Vagina (tissue), 2 donors: ENCODE data around the gene RNF26.

Experiments
- CTCF ChIP-seq, 3 experiments: fragments of 450-650 bp in 2 of 3; fragments of 200-600 bp in 1 of 3; sonication (generic) in 1 of 3; IDR thresholded peaks; one replicate each; pipeline ENCODE4 v1.5.1; 2017 to 2019; ENCODE audit warnings: antibody characterized with exemption in 3 of 3, mild to moderate bottlenecking in 2 of 3, moderate library complexity in 2 of 3
- POLR2A ChIP-seq, 2 donors: fragments of 450-650 bp; IDR thresholded peaks; one replicate each; pipeline ENCODE4 v1.6.1; 2017; ENCODE audit warnings: antibody characterized with exemption in 2 of 2, mild to moderate bottlenecking in 2 of 2, moderate library complexity in 2 of 2
- POLR2AphosphoS5 ChIP-seq, 2 donors: sonication (generic); formaldehyde crosslinking; IDR thresholded peaks; one replicate each; pipeline ENCODE4 v1.9.0; 2017; ENCODE audit warnings: antibody characterized with exemption in 2 of 2, mild to moderate bottlenecking in 2 of 2, low read depth in 1 of 2; ENCODE audit not compliant: insufficient read depth in 1 of 2

DNA sequence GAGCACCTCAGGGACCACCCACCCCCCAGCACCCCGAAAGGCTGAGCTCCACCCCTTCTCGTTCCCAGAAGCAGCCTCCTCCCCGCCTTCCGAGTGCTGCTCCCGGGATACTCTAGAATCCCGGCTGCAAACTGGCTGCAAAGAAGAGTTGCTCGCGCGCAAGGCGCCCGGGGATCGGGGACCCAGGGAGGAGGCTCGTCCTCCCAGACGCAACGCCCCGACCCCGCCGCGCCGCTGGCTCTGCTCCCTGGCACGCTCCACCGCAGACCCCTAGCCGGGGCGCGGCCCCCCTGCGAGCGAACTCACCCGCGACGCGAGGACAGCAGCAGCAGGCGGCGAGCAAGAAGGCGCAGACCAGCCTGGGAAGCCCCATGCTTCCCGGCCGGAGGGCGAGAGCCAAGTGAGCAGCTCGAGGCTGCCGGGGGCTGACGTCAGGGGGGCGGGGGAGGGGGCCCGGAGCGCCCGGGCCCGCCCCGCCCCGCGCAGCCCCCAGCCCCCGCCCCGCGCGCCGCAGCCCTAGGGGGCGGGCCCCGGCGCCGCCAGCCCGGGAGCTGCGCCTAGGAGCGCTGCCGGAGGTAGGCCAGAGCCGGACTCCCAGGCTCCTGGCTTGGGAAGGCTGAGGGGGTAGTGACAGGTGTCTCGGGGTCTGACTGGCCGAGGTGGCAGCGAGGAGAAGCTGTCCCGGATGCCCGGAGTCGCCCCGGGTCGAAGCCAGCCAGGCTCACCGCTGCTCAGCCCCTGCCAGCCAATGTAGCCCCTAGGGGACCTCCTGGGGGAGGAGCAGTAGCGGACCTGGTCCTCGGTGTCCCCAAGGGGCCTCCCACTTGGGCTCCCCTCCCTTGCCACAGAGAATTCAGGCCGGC, 17.4 kb upstream of the RNF26 start, which contains the start of gene MCAM:
- TF ChIP-seq CTCF (IDR thresholded peaks at IDR 0.05), result no peak
- peak in 1 of 2 donors; percentile 68 for TF ChIP-seq POLR2AphosphoS5 (IDR thresholded peaks at IDR 0.05; ENCODE audit: insufficient read depth in 1 of 2, low read depth in 1 of 2)
- no peak for TF ChIP-seq POLR2A (IDR thresholded peaks at IDR 0.05)
